Progenitor cell of endocrine pancreas (in vitro differentiated cells): ENCODE results near the gene MYBPC2. TPM values are rescaled to one million over a fixed set of nuclear protein-coding genes. Genes with fewer than 3 reads are reported as not detected.

Source experiments
- DNase-seq: peaks from one replicate; pipeline ENCODE4 v3.0.0; 2021; ENCODE audit warnings: low spot score; ENCODE audit not compliant: unreplicated experiment
- H3K27ac Mint-ChIP-seq: 2 replicates; pipeline ENCODE4 v1.8.0; 2021; ENCODE audit warnings: mild to moderate bottlenecking, moderate library complexity, mixed read lengths
- H3K27me3 Mint-ChIP-seq: 2 replicates; pipeline ENCODE4 v1.8.0; 2021; ENCODE audit warnings: mixed read lengths
- H3K36me3 Mint-ChIP-seq: 2 replicates; pipeline ENCODE4 v1.8.0; 2022; ENCODE audit warnings: mixed read lengths; ENCODE audit not compliant: insufficient read depth
- H3K4me1 Mint-ChIP-seq: 2 replicates; pipeline ENCODE4 v1.8.0; 2021; ENCODE audit warnings: low read depth, mixed read lengths
- H3K4me3 Mint-ChIP-seq: 2 replicates; pipeline ENCODE4 v1.8.0; 2021; ENCODE audit warnings: low read depth, mild to moderate bottlenecking, moderate library complexity, mixed read lengths
- H3K9me3 Mint-ChIP-seq: 2 replicates; pipeline ENCODE4 v1.8.0; 2021; ENCODE audit warnings: low read depth, mixed read lengths
- total RNA-seq: library from RNA; stranded (reverse); gene quantifications from 2 replicates; pipeline ENCODE4 v1.2.1, GENCODE V29; 2021
- TF ChIP-seq, protein P1 (sequence below): fragments of 200-600 bp; sonication (generic); IDR thresholded peaks from one replicate; pipeline ENCODE4 v1.5.0; 2021; ENCODE audit warnings: antibody characterized with exemption, mild to moderate bottlenecking; ENCODE audit not compliant: unreplicated experiment

The MYBPC2 gene
- total RNA-seq, 1 donor from 2014 or later, result 1.6 TPM

DNA sequence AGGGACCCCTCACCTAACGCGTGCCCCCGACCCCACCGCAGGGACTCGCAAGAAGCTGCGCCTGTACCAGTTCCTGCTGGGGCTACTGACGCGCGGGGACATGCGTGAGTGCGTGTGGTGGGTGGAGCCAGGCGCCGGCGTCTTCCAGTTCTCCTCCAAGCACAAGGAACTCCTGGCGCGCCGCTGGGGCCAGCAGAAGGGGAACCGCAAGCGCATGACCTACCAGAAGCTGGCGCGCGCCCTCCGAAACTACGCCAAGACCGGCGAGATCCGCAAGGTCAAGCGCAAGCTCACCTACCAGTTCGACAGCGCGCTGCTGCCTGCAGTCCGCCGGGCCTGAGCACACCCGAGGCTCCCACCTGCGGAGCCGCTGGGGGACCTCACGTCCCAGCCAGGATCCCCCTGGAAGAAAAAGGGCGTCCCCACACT, 4.7 kb upstream of the MYBPC2 start:
- peaks cover 4% of the 10 kb centered on the region for H3K4me1 Mint-ChIP-seq
- H3K4me3 Mint-ChIP-seq, result no peak overlapping the region
- H3K9me3 Mint-ChIP-seq, result no peaks in the 10 kb centered on the region
- H3K27me3 Mint-ChIP-seq, result peaks cover 32% of the 10 kb centered on the region
- peak; percentile 42 for DNase-seq
- H3K27ac Mint-ChIP-seq, result no peak overlapping the region
- H3K36me3 Mint-ChIP-seq, result no peaks in the 10 kb centered on the region
- TF ChIP-seq, protein P1, sequence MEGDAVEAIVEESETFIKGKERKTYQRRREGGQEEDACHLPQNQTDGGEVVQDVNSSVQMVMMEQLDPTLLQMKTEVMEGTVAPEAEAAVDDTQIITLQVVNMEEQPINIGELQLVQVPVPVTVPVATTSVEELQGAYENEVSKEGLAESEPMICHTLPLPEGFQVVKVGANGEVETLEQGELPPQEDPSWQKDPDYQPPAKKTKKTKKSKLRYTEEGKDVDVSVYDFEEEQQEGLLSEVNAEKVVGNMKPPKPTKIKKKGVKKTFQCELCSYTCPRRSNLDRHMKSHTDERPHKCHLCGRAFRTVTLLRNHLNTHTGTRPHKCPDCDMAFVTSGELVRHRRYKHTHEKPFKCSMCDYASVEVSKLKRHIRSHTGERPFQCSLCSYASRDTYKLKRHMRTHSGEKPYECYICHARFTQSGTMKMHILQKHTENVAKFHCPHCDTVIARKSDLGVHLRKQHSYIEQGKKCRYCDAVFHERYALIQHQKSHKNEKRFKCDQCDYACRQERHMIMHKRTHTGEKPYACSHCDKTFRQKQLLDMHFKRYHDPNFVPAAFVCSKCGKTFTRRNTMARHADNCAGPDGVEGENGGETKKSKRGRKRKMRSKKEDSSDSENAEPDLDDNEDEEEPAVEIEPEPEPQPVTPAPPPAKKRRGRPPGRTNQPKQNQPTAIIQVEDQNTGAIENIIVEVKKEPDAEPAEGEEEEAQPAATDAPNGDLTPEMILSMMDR, result no peak

DNA sequence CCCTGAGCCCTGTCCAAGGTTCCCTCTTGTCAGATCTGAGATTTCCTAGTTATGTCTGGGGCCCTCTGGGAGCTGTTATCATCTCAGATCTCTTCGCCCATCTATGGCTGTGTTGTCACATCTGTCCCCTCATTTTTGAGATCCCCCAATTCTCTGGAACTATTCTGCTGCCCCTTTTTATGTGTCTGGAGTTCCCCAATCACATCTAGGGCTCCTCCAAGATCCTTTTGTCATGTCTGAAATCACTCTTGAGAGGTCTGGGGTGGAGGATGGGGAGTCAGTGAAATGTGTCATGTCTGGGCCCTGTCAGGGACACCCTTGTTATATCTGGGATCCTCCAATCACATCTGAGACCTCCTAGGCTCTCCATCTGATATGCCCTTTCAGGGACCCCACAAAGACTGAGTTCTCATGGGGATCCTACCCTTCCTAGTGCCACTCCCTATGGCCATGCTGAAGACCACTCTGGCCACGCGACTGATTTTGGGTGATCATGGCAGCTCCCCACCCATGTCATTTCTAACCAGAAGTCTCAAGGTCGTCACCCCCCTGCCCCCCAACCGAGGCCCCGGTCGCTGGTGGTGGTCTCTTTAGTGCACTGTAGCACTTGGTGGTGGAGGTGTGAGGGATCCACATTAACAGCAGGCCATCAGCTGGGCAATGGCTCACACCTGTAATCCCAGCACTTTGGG, 3.8 kb upstream of the MYBPC2 start:
- H3K27ac Mint-ChIP-seq, result no peak overlapping the region
- no peaks in the 10 kb centered on the region for H3K9me3 Mint-ChIP-seq
- peaks cover 35% of the 10 kb centered on the region for H3K27me3 Mint-ChIP-seq
- no peaks in the 10 kb centered on the region for H3K36me3 Mint-ChIP-seq
- peaks cover 6% of the 10 kb centered on the region for H3K4me1 Mint-ChIP-seq
- DNase-seq, result no peak
- H3K4me3 Mint-ChIP-seq, result no peak overlapping the region
- TF ChIP-seq, protein P1, result no peak

DNA sequence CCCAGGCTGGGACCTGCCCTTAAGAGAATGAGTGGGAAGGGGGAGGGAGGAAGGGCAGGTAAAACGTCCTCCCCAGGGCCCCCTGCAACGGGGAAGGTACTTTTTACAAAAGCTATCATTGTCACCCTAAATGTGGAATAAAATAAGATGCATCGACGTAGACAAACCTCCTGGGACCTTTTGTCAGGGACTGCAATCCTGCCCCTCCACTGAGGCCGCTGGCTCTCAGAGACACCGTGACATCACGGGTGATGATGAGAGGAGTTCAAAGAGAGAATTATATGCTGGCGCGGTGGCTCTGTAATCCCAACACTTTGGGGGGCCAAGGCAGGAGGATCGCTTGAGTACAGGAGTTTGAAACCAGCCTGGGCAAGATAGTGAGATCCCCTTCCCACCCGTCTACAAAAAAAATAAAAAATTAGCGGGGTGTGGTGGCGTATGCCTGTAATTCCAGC, 1.8 kb upstream of the MYBPC2 start:
- no peak for DNase-seq
- Mint-ChIP-seq H3K4me3 (peak overlapping the region; percentile 82), H3K27me3 (peaks cover 39% of the 10 kb centered on the region), H3K9me3 (no peaks in the 10 kb centered on the region), H3K4me1 (peaks cover 6% of the 10 kb centered on the region), H3K36me3 (no peaks in the 10 kb centered on the region), H3K27ac (peak overlapping the region; percentile 95)
- TF ChIP-seq, protein P1, result no peak

DNA sequence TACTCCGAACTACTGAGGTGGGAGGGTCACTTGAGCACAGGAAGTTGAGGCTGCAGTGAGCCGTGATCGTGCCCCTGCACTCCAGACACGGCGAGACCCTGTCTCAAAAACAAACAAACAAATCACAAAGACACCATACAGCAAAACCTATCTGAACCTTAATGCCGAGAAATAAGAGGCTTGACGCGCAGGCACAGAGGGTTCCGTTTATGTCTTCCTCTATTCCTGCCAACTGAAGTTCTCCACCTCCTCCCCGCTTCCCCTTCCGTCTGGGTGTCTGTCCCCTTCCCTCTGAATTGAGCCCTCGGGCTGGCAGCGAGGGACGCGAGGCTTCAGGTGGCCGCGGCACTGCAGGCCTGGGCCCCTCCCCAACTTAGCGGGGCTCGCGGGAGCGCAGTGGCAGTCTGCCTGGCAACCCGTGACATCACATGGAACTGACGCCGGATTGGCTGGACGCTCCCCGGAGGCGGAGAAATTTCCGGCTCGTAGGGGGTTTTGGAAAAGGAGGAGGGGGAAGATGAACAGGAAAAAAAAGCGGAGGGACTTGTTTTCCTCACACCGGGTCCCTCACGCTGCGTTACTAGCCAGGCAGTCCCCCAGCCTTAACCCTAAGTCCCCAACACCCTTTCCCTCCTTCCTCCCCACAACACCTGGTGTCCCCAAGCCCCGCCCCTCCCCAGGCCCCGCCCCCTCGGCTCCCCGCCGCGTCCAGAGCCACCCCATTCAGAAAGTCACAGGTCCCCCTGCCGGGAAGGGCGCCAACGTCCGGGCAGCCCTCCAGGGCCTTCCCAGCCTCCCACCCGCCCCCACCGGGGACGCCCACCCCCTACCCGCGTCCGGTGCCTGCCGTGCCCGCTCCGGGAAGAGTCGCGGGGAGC, 1.1 kb upstream of the MYBPC2 start:
- peak; percentile 90 for DNase-seq
- peaks cover 40% of the 10 kb centered on the region for H3K27me3 Mint-ChIP-seq
- H3K36me3 Mint-ChIP-seq, result no peaks in the 10 kb centered on the region
- peak overlapping the region; percentile 95 for H3K27ac Mint-ChIP-seq
- TF ChIP-seq, protein P1, result no peak
- H3K4me3 Mint-ChIP-seq, result peak overlapping the region; percentile 82
- no peaks in the 10 kb centered on the region for H3K9me3 Mint-ChIP-seq
- H3K4me1 Mint-ChIP-seq, result peaks cover 6% of the 10 kb centered on the region
